Spleen (tissue), 7 donors: Measurements from ENCODE around the gene ACSL5.

Experiments used
- POLR2A ChIP-seq, 3 donors: fragments of 450-650 bp; IDR thresholded peaks; one replicate each; pipeline ENCODE4 v1.5.1; 2017; ENCODE audit warnings: antibody characterized with exemption in 3 of 3, mild to moderate bottlenecking in 1 of 3
- TF ChIP-seq, protein P1 (sequence below), 11 experiments: fragments of 200-600 bp in 7 of 11; fragments of 450-650 bp in 4 of 11; sonication (generic) in 4 of 11; IDR thresholded peaks in 8 of 11; conservative IDR thresholded peaks in 3 of 11; 1 replicate in 7 of 11; 2 replicates in 4 of 11; pipeline versions ENCODE4 v1.4.0 to v1.8.0; 2016 to 2021; ENCODE audit warnings: antibody characterized with exemption in 11 of 11, inconsistent platforms in 4 of 11, mild to moderate bottlenecking in 1 of 11
- donor health status: DM: no; HTN: no; CAD: no; lungs with moderate emphysema.
- donor health status: DM: no; HTN: no; CAD: no.
- donor health status: DM: no; HTN: no; CAD: no.

DNA sequence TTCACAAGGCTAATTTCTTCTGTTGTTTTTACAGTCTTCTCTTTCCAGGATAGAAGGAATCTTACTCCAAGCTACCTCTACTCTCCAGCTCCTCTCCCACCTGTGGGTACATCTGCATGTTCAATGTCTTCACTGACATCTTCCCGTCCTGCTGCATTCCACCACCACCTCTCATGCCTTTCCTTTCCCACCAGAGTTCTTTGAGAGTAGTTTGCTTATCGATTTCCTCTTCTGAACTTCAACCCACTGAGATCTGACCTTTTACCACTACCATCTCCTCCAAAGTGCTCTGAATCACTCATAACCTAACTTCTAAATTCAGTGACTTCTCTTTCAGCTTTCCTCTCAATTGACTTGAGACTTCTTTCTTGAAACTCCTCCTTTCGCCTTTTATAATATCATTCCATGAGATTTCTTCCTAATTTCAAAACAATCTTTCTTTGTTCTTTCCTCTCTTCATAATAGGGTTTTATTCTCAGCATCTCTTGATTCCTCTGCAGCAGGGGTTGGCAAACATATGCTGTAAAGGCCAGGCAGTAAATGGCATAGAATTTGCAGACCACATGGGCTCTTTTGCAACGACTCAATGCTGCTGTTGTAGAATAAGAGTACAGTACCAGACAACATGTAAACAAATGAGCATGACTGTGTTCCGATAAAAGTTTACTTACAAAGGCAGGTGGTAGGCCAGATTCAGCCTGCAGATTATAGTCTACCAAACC is 22.1 kb downstream of the ACSL5 start:
- TF ChIP-seq, protein P1, sequence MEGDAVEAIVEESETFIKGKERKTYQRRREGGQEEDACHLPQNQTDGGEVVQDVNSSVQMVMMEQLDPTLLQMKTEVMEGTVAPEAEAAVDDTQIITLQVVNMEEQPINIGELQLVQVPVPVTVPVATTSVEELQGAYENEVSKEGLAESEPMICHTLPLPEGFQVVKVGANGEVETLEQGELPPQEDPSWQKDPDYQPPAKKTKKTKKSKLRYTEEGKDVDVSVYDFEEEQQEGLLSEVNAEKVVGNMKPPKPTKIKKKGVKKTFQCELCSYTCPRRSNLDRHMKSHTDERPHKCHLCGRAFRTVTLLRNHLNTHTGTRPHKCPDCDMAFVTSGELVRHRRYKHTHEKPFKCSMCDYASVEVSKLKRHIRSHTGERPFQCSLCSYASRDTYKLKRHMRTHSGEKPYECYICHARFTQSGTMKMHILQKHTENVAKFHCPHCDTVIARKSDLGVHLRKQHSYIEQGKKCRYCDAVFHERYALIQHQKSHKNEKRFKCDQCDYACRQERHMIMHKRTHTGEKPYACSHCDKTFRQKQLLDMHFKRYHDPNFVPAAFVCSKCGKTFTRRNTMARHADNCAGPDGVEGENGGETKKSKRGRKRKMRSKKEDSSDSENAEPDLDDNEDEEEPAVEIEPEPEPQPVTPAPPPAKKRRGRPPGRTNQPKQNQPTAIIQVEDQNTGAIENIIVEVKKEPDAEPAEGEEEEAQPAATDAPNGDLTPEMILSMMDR (IDR thresholded peaks at IDR 0.05 in 8 of 11, conservative IDR thresholded peaks at IDR 0.05 in 3 of 11): no peak
- TF ChIP-seq POLR2A (IDR thresholded peaks at IDR 0.05): no peak
